MM.1S (cell line): ENCODE measurements around the gene AFG1L.

ENCODE experiments used
- DNase-seq: peaks from one replicate; pipeline ENCODE4 v3.0.0-alpha.2; 2015
- H2AFZ ChIP-seq: fragments of 300-600 bp; sonication (generic); 2 replicates; pipeline ENCODE4 v1.6.0; 2016; ENCODE audit warnings: antibody characterized with exemption, low read length
- H3F3A ChIP-seq: fragments of 300-600 bp; sonication (generic); 2 replicates; pipeline ENCODE4 v1.6.1; 2016; ENCODE audit warnings: mild to moderate bottlenecking, antibody characterized with exemption, low read length, moderate library complexity, mixed read lengths; ENCODE audit not compliant: insufficient read depth
- H3K27ac ChIP-seq: fragments of 300-600 bp; sonication (generic); 2 replicates; pipeline ENCODE4 v1.5.1; 2016; ENCODE audit warnings: mild to moderate bottlenecking, low read length
- H3K27me3 ChIP-seq: fragments of 300-600 bp; sonication (generic); replicated peaks from 2 replicates; pipeline ENCODE4 v1.6.0; 2016; ENCODE audit warnings: low read length; ENCODE audit not compliant: insufficient read depth
- H3K36me3 ChIP-seq: fragments of 300-600 bp; sonication (generic); replicated peaks from 2 replicates; pipeline ENCODE4 v1.6.1; 2016; ENCODE audit warnings: mild to moderate bottlenecking, low read length, mixed read lengths; ENCODE audit not compliant: insufficient read depth
- H3K4me1 ChIP-seq: fragments of 300-600 bp; sonication (generic); 2 replicates; pipeline ENCODE4 v1.6.1; 2016; ENCODE audit warnings: low read length, mixed read lengths
- H3K4me2 ChIP-seq: fragments of 300-600 bp; sonication (generic); 2 replicates; pipeline ENCODE4 v1.6.0; 2016; ENCODE audit warnings: low read depth, low read length
- H3K4me3 ChIP-seq: fragments of 300-600 bp; sonication (generic); 2 replicates; pipeline ENCODE4 v1.5.1; 2016; ENCODE audit warnings: low read length, mixed read lengths
- H3K79me2 ChIP-seq: fragments of 300-600 bp; sonication (generic); 2 replicates; pipeline ENCODE4 v1.6.1; 2016; ENCODE audit warnings: mixed run types, low read length, mixed read lengths
- H3K9ac ChIP-seq: fragments of 300-600 bp; sonication (generic); 2 replicates; pipeline ENCODE4 v1.6.1; 2016; ENCODE audit warnings: low read length, mixed read lengths
- H3K9me2 ChIP-seq: fragments of 300-600 bp; sonication (generic); replicated peaks from 2 replicates; pipeline ENCODE4 v1.6.1; 2016; ENCODE audit warnings: mild to moderate bottlenecking, low read length, mixed read lengths; ENCODE audit not compliant: insufficient read depth
- H3K9me3 ChIP-seq: fragments of 300-600 bp; sonication (generic); replicated peaks from 2 replicates; pipeline ENCODE4 v1.6.1; 2016; ENCODE audit warnings: mild to moderate bottlenecking, low read length, mixed read lengths; ENCODE audit not compliant: insufficient read depth
- H4K20me1 ChIP-seq: fragments of 300-600 bp; sonication (generic); 2 replicates; pipeline ENCODE4 v1.6.1; 2016; ENCODE audit warnings: mild to moderate bottlenecking, low read length, moderate library complexity, mixed read lengths; ENCODE audit not compliant: insufficient read depth
- EZH2 ChIP-seq: fragments of 300-600 bp; sonication (generic); optimal IDR thresholded peaks from 2 replicates; pipeline ENCODE3; 2017; ENCODE audit warnings: low read depth, mild to moderate bottlenecking, antibody characterized with exemption, low read length, mixed read lengths
- EZH2phosphoT487 ChIP-seq: fragments of 300-600 bp; sonication (generic); IDR thresholded peaks from 2 replicates; pipeline ENCODE4 v1.6.1; 2018; ENCODE audit warnings: antibody characterized with exemption, low read length
- TF ChIP-seq, protein P1 (sequence below): fragments of 300-600 bp; sonication (generic); IDR thresholded peaks from 2 replicates; pipeline ENCODE4 v1.5.1; 2016; ENCODE audit warnings: antibody characterized with exemption, low read length, mixed read lengths

AFG1L gene

DNA sequence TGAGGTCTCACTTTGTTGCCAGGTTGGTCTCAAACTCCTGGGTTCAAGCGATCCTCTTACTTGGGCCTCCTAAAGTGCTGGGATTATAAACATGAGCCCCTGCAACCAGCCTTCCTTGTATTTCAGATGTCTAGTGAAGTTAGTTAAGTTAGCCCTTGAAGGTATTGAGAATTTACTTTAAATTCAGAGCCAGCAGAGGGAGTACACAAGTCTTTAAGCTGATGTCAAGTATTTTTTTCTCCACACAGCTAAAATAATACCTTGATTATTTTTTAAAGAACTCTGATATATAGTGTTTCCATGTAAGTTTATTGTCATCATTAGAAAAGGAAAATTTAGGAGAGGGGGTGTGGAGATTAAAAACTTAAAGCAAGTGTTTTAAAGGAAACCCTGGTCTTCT lies 275.7 kb downstream of the AFG1L start:
- Histone ChIP-seq H3K27me3 (no peaks in the 10 kb centered on the region), H3K9me3 (no peaks in the 10 kb centered on the region), H3K4me2 (peak overlapping the region; percentile 62; the same call in 1 of the 2 replicates), H3K4me3 (0 out of 2 replicates have a peak overlapping the region, but pooled peaks have one; percentile 2), H3K9ac (peak overlapping the region; percentile 24; the same call in 1 of the 2 replicates), H3K36me3 (peaks cover 42% of the 10 kb centered on the region), H3K4me1 (peaks cover 61% of the 10 kb centered on the region), H3F3A (peaks cover 84% of the 10 kb centered on the region), H3K79me2 (peaks cover 100% of the 10 kb centered on the region), H3K9me2 (no peaks in the 10 kb centered on the region), H3K27ac (peak overlapping the region; percentile 49; the same call in 1 of the 2 replicates), H2AFZ (no peak overlapping the region), H4K20me1 (peaks cover 53% of the 10 kb centered on the region)
- TF ChIP-seq, protein P1, sequence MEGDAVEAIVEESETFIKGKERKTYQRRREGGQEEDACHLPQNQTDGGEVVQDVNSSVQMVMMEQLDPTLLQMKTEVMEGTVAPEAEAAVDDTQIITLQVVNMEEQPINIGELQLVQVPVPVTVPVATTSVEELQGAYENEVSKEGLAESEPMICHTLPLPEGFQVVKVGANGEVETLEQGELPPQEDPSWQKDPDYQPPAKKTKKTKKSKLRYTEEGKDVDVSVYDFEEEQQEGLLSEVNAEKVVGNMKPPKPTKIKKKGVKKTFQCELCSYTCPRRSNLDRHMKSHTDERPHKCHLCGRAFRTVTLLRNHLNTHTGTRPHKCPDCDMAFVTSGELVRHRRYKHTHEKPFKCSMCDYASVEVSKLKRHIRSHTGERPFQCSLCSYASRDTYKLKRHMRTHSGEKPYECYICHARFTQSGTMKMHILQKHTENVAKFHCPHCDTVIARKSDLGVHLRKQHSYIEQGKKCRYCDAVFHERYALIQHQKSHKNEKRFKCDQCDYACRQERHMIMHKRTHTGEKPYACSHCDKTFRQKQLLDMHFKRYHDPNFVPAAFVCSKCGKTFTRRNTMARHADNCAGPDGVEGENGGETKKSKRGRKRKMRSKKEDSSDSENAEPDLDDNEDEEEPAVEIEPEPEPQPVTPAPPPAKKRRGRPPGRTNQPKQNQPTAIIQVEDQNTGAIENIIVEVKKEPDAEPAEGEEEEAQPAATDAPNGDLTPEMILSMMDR = peak; percentile 25; the same call in 1 of the 2 replicates
- TF ChIP-seq EZH2 (no peak), EZH2phosphoT487 (no peak)
- peak; percentile 30 for DNase-seq

DNA sequence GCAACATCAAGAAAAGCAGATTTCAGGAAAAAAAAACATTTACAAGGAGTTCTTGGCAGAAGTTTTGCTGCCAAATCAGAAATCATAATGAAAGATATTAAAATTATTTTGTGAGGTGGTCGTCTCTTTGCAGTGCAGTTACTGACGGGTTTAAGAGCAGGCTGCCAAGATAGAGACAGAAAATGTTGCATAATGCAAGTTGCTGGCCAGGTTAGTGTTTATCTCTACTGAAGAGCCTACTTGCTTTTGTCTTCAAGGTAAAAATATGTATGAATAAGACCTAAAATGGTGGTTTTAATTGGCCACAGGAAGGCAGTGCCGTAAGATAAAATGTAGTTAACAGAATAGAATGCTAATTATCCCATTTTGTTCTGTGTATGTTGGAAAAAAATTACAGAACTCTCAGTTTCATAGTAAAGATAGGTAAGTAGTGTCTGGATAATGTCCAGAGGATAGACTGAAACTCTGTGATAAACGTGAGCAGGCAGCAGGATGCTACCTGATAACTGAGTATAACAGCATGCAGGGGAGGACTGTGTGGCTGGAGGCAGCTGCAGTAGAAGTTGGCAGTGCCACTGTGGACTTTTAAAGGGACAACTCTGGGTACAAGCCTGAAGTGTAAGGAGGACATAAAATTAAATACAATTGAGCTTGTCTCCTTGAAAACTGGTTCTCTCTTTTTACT lies 279.7 kb downstream of the AFG1L start:
- H3K9me2 ChIP-seq = no peaks in the 10 kb centered on the region
- H3K4me2 ChIP-seq = peak overlapping the region; percentile 70
- TF ChIP-seq, protein P1 = no peak
- TF ChIP-seq EZH2 = no peak
- no peak for TF ChIP-seq EZH2phosphoT487
- H3K27me3 ChIP-seq = no peaks in the 10 kb centered on the region
- peak overlapping the region; percentile 51; the same call in 1 of the 2 replicates for H3K9ac ChIP-seq
- H3K27ac ChIP-seq = peak overlapping the region; percentile 80
- DNase-seq = peak; percentile 66
- H3K36me3 ChIP-seq = peaks cover 24% of the 10 kb centered on the region
- H3K4me1 ChIP-seq = peaks cover 79% of the 10 kb centered on the region
- H3K4me3 ChIP-seq = peak overlapping the region; percentile 37
- no peak overlapping the region for H2AFZ ChIP-seq
- H3K79me2 ChIP-seq = peaks cover 100% of the 10 kb centered on the region
- no peaks in the 10 kb centered on the region for H3K9me3 ChIP-seq
- peaks cover 36% of the 10 kb centered on the region for H4K20me1 ChIP-seq
- H3F3A ChIP-seq = peaks cover 89% of the 10 kb centered on the region
